Endothelial cell (in vitro differentiated cells): ENCODE measurements around the gene OSBPL2. TPM values are rescaled to one million over a fixed set of nuclear protein-coding genes. Genes with fewer than 3 reads are reported as not detected.

Experiments
- DNase-seq: peaks from one replicate; pipeline ENCODE4 v3.0.0; 2021; ENCODE audit warnings: low spot score
- H3K27ac Mint-ChIP-seq: one replicate; pipeline ENCODE4 v1.8.0; 2021; ENCODE audit warnings: mixed read lengths, inconsistent platforms; ENCODE audit not compliant: unreplicated experiment
- H3K27me3 Mint-ChIP-seq: one replicate; pipeline ENCODE4 v1.8.0; 2021; ENCODE audit warnings: mild to moderate bottlenecking, moderate library complexity, mixed read lengths, inconsistent platforms; ENCODE audit not compliant: unreplicated experiment
- H3K36me3 Mint-ChIP-seq: one replicate; pipeline ENCODE4 v1.8.0; 2021; ENCODE audit warnings: mild to moderate bottlenecking, low read depth, mixed read lengths, inconsistent platforms; ENCODE audit not compliant: unreplicated experiment
- H3K4me1 Mint-ChIP-seq: one replicate; pipeline ENCODE4 v1.8.0; 2021; ENCODE audit warnings: mild to moderate bottlenecking, mixed read lengths, inconsistent platforms; ENCODE audit not compliant: unreplicated experiment
- H3K4me3 Mint-ChIP-seq: one replicate; pipeline ENCODE4 v1.8.0; 2021; ENCODE audit warnings: mild to moderate bottlenecking, mixed read lengths, inconsistent platforms; ENCODE audit not compliant: unreplicated experiment
- H3K9me3 Mint-ChIP-seq: one replicate; pipeline ENCODE4 v1.8.0; 2021; ENCODE audit warnings: mixed read lengths, inconsistent platforms; ENCODE audit not compliant: unreplicated experiment
- total RNA-seq: library from RNA; stranded (reverse); fragmentation: NEBNext Ultra II Directional; extraction: Animal tissue kit (Norgen Biotek cat#: 25700); gene quantifications from one replicate; pipeline ENCODE4 v1.2.1, GENCODE V29; 2021; ENCODE audit not compliant: unreplicated experiment
- TF ChIP-seq, protein P1 (sequence below): fragments of 200-600 bp; sonication (generic); IDR thresholded peaks from one replicate; pipeline ENCODE4 v1.5.0; 2021; ENCODE audit warnings: antibody characterized with exemption; ENCODE audit not compliant: unreplicated experiment

OSBPL2 gene
- total RNA-seq, 1 donor from 2014 or later = 39.5 TPM

DNA sequence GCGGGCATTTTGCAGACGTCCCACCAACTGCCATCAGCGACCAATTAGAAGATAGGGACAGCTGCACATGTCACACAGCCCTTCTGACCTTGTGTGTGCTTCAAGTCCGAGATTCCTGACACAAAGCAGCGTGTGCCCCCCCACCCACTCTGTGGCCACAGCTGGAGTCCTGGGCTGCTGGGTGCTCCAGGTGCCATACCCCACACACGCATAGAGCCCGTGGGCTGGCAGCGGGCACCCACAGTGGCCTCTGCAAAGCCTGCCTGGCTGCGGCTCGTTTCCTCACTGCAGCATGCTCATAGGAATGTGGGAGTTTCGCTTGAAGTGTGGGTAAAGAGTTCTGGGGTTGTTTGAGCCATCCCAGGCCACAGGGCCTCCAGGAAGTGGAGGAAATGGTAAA is 62.0 kb downstream of the OSBPL2 start:
- H3K4me1 Mint-ChIP-seq = peaks cover 15% of the 10 kb centered on the region
- no peak for DNase-seq
- peaks cover 18% of the 10 kb centered on the region for H3K36me3 Mint-ChIP-seq
- H3K9me3 Mint-ChIP-seq = no peaks in the 10 kb centered on the region
- TF ChIP-seq, protein P1, sequence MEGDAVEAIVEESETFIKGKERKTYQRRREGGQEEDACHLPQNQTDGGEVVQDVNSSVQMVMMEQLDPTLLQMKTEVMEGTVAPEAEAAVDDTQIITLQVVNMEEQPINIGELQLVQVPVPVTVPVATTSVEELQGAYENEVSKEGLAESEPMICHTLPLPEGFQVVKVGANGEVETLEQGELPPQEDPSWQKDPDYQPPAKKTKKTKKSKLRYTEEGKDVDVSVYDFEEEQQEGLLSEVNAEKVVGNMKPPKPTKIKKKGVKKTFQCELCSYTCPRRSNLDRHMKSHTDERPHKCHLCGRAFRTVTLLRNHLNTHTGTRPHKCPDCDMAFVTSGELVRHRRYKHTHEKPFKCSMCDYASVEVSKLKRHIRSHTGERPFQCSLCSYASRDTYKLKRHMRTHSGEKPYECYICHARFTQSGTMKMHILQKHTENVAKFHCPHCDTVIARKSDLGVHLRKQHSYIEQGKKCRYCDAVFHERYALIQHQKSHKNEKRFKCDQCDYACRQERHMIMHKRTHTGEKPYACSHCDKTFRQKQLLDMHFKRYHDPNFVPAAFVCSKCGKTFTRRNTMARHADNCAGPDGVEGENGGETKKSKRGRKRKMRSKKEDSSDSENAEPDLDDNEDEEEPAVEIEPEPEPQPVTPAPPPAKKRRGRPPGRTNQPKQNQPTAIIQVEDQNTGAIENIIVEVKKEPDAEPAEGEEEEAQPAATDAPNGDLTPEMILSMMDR = no peak
- no peak overlapping the region for H3K4me3 Mint-ChIP-seq
- peaks cover 11% of the 10 kb centered on the region for H3K27me3 Mint-ChIP-seq
- H3K27ac Mint-ChIP-seq = no peak overlapping the region

- peak overlapping the region; percentile 85 for H3K4me3 Mint-ChIP-seq
- DNase-seq = no peak
- TF ChIP-seq, protein P1 = no peak
- peaks cover 18% of the 10 kb centered on the region for H3K36me3 Mint-ChIP-seq
- H3K4me1 Mint-ChIP-seq = peaks cover 18% of the 10 kb centered on the region
- no peaks in the 10 kb centered on the region for H3K9me3 Mint-ChIP-seq
- H3K27me3 Mint-ChIP-seq = peaks cover 15% of the 10 kb centered on the region
- peak overlapping the region; percentile 83 for H3K27ac Mint-ChIP-seq
Measured at GRCh38 chr20:62301111-62301668, 62.9 kb downstream of the OSBPL2 start.

- peak; percentile 87 for DNase-seq
- Mint-ChIP-seq H3K36me3 (peaks cover 18% of the 10 kb centered on the region), H3K27ac (peak overlapping the region; percentile 83), H3K27me3 (peaks cover 15% of the 10 kb centered on the region), H3K4me1 (peaks cover 18% of the 10 kb centered on the region), H3K4me3 (peak overlapping the region; percentile 85), H3K9me3 (no peaks in the 10 kb centered on the region)
- TF ChIP-seq, protein P1 = peak; percentile 32
Measured at GRCh38 chr20:62301773-62302340, 63.5 kb downstream of the OSBPL2 start.

DNA sequence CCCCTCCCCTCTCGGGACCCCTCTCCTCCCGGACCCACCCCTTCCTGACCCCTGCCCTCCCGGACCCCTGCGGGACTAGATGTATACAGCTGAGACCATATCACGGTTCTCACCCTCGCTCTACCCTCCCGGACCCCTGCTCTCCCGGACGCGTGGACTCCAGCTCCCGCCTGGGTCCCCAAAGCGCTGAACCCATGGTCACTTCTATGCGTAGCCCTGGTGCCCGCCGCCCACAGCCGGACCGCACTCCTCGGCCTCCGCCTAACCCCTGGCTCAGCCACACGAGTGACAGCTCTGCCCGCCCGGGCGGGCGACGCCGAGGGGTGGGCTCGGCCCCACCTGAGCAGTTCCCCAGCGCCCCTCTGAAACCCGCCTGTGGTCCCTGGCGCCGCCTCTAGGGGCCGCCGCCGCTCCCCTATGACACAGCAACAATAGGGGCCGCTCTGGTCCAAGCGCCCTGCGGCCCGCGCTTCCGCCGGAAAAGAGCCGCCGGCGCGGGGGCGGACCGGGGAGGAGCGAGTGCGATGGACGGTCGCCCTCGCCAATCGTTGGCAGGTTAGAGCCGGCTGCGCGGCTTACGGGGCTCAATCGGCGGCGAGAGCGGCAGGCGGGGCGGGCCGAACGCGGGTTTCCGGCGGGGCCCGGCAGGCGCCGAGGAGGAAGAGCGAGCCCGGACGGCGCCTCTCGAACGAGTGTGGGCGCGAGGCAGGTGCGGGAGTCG is 64.2 kb downstream of the OSBPL2 start, which contains the start of gene ADRM1:
ADRM1 (plus strand) TSS at position 657 of the 721 bp plus-strand sequence. CDS start 572 bp downstream, outside the sequence.
- peaks cover 18% of the 10 kb centered on the region for H3K36me3 Mint-ChIP-seq
- peaks cover 18% of the 10 kb centered on the region for H3K4me1 Mint-ChIP-seq
- peak; percentile 100 for DNase-seq
- H3K27me3 Mint-ChIP-seq = peaks cover 15% of the 10 kb centered on the region
- no peaks in the 10 kb centered on the region for H3K9me3 Mint-ChIP-seq
- peak within 1 kb of the TSS; percentile 97 for H3K4me3 Mint-ChIP-seq
- TF ChIP-seq, protein P1 = peak; percentile 79
- peak within 1 kb of the TSS; percentile 87 for H3K27ac Mint-ChIP-seq

DNA sequence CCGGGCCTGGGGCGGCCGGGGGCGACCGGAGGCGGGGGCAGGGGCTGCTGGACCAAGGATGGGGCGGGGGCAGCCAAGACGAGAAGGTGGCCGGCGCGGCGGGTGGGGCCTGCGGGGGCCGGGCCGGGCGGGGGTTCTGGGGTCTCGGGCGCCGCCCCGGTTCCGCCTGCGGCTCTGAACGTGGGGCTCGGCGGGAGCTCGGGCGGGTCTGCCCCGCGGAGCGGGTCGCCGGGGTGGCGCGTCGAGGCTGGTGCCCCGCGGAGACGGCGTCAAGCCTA is 64.7 kb downstream of the OSBPL2 start:
- no peak for DNase-seq
- peaks cover 18% of the 10 kb centered on the region for H3K4me1 Mint-ChIP-seq
- H3K4me3 Mint-ChIP-seq = peak overlapping the region; percentile 97
- peaks cover 18% of the 10 kb centered on the region for H3K36me3 Mint-ChIP-seq
- H3K9me3 Mint-ChIP-seq = no peaks in the 10 kb centered on the region
- H3K27ac Mint-ChIP-seq = no peak overlapping the region
- TF ChIP-seq, protein P1 = no peak
- H3K27me3 Mint-ChIP-seq = peaks cover 15% of the 10 kb centered on the region
